Chondrocyte (in vitro differentiated cells): Measurements from ENCODE around the gene PGBD2. TPM values are rescaled to one million over a fixed set of nuclear protein-coding genes. Genes with fewer than 3 reads are reported as not detected.

Experiments used
- total RNA-seq: library from RNA; stranded (reverse); gene quantifications from 3 replicates; pipeline ENCODE4 v1.2.1, GENCODE V29; 2021

The PGBD2 gene
- total RNA-seq, 1 donor from 2014 or later: 5.2 TPM

Other genes with a start within 250 kb of the PGBD2 start
- not detected in 3 replicates for gene OR14I1, start 203.5 kb upstream of the PGBD2 start, total RNA-seq
- not detected in 3 replicates for gene LYPD8, start 150.5 kb upstream of the PGBD2 start, total RNA-seq
- gene SH3BP5L, start 80.3 kb upstream of the PGBD2 start, total RNA-seq: 30.1 to 33.9 TPM (median 30.8 TPM) in 3 replicates
- gene ZNF672, start 68.0 kb upstream of the PGBD2 start, total RNA-seq: 17.1 to 20.2 TPM (median 19.8 TPM) in 3 replicates
- 20.7 to 36.4 TPM (median 21.6 TPM) in 3 replicates for gene ZNF692, start 47.1 kb upstream of the PGBD2 start, total RNA-seq